ENCODE data around the gene ABCC6. TPM values are rescaled to one million over a fixed set of nuclear protein-coding genes. Genes with fewer than 3 reads are reported as not detected.

Gene ABCC6
- total and polyA plus RNA-seq, 4 donors = 50.6 to 162 (median 95.9) TPM

DNA sequence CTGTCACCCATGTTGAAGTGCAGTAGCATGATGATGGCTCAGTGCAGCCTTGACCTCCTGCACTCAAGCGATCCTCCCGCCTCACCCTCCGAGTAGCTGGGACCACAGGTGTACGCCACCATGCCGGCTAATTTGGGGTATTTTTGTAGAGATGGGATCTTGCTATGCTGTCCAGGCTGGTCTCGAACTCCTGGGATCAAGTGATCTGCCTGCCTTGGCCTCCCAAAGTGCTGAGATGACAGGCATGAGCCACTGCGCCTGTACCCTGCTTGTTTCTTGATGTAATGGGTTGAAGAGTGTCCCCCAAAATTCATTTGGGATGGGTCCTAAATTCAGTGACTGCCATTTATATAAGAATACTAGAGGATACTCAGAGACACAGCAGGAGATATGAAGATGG lies 57.2 kb downstream of the ABCC6 start:
- Histone ChIP-seq H3K4me1 (ENCODE audit: control insufficient read depth in 4 of 4, insufficient read depth in 4 of 4, low read length in 3 of 4) (no peaks in the 10 kb centered on the region), H3K9me3 (ENCODE audit: control insufficient read depth in 4 of 4, low read length in 3 of 4) (no peaks in the 10 kb centered on the region), H3K9ac (ENCODE audit: low read depth in 1 of 2, low read length in 2 of 2) (no peak overlapping the region), H3K27ac (ENCODE audit: low read depth in 1 of 2, low read length in 2 of 2) (no peak overlapping the region), H3K4me3 (ENCODE audit: low read depth in 1 of 3, low read length in 3 of 3) (no peak overlapping the region), H3K36me3 (ENCODE audit: control insufficient read depth in 4 of 4, insufficient read depth in 3 of 4, low read depth in 1 of 4, low read length in 3 of 4) (peaks cover 12 to 89% (median 65%) of the 10 kb centered on the region in 4 donors), H3K27me3 (ENCODE audit: control insufficient read depth in 4 of 4, insufficient read depth in 4 of 4, low read length in 3 of 4) (no peaks in the 10 kb centered on the region)
- 90% methylated on average over 7 of the region's 7 CpGs for WGBS
- no peak for DNase-seq (ENCODE audit: low spot score)
- TF ChIP-seq JUND (IDR thresholded peaks at IDR 0.05) = no peak
- TF ChIP-seq, protein P1, sequence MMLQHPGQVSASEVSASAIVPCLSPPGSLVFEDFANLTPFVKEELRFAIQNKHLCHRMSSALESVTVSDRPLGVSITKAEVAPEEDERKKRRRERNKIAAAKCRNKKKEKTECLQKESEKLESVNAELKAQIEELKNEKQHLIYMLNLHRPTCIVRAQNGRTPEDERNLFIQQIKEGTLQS (IDR thresholded peaks at IDR 0.05) = no peak
- TF ChIP-seq, protein P2, sequence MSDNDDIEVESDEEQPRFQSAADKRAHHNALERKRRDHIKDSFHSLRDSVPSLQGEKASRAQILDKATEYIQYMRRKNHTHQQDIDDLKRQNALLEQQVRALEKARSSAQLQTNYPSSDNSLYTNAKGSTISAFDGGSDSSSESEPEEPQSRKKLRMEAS (IDR thresholded peaks at IDR 0.05) = no peak

DNA sequence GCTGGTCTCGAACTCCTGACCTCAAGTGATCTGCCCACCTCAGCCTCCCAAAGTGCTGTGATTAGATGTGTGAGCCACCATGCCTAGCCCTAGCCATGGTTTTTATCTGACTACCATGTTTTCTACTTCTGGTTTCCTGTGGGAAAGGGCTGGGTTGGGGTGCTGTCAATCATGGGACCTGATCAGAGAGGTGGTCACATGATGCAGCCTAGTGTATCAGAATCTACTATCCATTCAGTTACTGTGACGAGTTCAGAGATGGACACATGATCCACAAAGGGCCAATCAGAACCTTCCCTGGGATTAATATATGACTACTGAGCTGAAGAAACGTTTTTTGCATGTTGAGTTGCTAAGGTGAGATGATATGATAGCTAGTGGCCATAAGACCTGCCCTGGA lies 59.1 kb downstream of the ABCC6 start:
- TF ChIP-seq EGR1 (IDR thresholded peaks at IDR 0.05; ENCODE audit: low read depth in 2 of 2) = no peak
- TF ChIP-seq JUND (IDR thresholded peaks at IDR 0.05) = no peak
- TF ChIP-seq RAD21 (IDR thresholded peaks at IDR 0.05) = no peak
- TF ChIP-seq HNF4G (IDR thresholded peaks at IDR 0.05) = no peak
- TF ChIP-seq, protein P2 (IDR thresholded peaks at IDR 0.05) = no peak
- no peak for TF ChIP-seq NR2F2 (IDR thresholded peaks at IDR 0.05)
- TF ChIP-seq, protein P3, sequence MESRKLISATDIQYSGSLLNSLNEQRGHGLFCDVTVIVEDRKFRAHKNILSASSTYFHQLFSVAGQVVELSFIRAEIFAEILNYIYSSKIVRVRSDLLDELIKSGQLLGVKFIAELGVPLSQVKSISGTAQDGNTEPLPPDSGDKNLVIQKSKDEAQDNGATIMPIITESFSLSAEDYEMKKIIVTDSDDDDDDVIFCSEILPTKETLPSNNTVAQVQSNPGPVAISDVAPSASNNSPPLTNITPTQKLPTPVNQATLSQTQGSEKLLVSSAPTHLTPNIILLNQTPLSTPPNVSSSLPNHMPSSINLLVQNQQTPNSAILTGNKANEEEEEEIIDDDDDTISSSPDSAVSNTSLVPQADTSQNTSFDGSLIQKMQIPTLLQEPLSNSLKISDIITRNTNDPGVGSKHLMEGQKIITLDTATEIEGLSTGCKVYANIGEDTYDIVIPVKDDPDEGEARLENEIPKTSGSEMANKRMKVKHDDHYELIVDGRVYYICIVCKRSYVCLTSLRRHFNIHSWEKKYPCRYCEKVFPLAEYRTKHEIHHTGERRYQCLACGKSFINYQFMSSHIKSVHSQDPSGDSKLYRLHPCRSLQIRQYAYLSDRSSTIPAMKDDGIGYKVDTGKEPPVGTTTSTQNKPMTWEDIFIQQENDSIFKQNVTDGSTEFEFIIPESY (IDR thresholded peaks at IDR 0.05) = no peak
- TF ChIP-seq, protein P4, sequence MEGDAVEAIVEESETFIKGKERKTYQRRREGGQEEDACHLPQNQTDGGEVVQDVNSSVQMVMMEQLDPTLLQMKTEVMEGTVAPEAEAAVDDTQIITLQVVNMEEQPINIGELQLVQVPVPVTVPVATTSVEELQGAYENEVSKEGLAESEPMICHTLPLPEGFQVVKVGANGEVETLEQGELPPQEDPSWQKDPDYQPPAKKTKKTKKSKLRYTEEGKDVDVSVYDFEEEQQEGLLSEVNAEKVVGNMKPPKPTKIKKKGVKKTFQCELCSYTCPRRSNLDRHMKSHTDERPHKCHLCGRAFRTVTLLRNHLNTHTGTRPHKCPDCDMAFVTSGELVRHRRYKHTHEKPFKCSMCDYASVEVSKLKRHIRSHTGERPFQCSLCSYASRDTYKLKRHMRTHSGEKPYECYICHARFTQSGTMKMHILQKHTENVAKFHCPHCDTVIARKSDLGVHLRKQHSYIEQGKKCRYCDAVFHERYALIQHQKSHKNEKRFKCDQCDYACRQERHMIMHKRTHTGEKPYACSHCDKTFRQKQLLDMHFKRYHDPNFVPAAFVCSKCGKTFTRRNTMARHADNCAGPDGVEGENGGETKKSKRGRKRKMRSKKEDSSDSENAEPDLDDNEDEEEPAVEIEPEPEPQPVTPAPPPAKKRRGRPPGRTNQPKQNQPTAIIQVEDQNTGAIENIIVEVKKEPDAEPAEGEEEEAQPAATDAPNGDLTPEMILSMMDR (IDR thresholded peaks at IDR 0.05; ENCODE audit: low read depth, low read length, missing input control) = no peak
- no peak for TF ChIP-seq YY1 (IDR thresholded peaks at IDR 0.05)
- TF ChIP-seq SP1 (IDR thresholded peaks at IDR 0.05) = no peak
- TF ChIP-seq TAF1 (conservative IDR thresholded peaks at IDR 0.05) = no peak
- TF ChIP-seq HNF4A (conservative IDR thresholded peaks at IDR 0.05) = no peak
- no peak for TF ChIP-seq FOXA2 (IDR thresholded peaks at IDR 0.05)
- no peak for TF ChIP-seq FOXA1 (IDR thresholded peaks at IDR 0.05)
- TF ChIP-seq, protein P1 (IDR thresholded peaks at IDR 0.05) = no peak
- no peak for TF ChIP-seq GABPA (IDR thresholded peaks at IDR 0.05 in 1 of 2, conservative IDR thresholded peaks at IDR 0.05 in 1 of 2)
- TF ChIP-seq, protein P5, sequence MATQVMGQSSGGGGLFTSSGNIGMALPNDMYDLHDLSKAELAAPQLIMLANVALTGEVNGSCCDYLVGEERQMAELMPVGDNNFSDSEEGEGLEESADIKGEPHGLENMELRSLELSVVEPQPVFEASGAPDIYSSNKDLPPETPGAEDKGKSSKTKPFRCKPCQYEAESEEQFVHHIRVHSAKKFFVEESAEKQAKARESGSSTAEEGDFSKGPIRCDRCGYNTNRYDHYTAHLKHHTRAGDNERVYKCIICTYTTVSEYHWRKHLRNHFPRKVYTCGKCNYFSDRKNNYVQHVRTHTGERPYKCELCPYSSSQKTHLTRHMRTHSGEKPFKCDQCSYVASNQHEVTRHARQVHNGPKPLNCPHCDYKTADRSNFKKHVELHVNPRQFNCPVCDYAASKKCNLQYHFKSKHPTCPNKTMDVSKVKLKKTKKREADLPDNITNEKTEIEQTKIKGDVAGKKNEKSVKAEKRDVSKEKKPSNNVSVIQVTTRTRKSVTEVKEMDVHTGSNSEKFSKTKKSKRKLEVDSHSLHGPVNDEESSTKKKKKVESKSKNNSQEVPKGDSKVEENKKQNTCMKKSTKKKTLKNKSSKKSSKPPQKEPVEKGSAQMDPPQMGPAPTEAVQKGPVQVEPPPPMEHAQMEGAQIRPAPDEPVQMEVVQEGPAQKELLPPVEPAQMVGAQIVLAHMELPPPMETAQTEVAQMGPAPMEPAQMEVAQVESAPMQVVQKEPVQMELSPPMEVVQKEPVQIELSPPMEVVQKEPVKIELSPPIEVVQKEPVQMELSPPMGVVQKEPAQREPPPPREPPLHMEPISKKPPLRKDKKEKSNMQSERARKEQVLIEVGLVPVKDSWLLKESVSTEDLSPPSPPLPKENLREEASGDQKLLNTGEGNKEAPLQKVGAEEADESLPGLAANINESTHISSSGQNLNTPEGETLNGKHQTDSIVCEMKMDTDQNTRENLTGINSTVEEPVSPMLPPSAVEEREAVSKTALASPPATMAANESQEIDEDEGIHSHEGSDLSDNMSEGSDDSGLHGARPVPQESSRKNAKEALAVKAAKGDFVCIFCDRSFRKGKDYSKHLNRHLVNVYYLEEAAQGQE (IDR thresholded peaks at IDR 0.05) = no peak
- no peak for TF ChIP-seq RXRA (IDR thresholded peaks at IDR 0.05)

More for the DNA sequence above, 59.1 kb downstream of the ABCC6 start:
- Histone ChIP-seq H3K36me3 (ENCODE audit: control insufficient read depth in 4 of 4, insufficient read depth in 3 of 4, low read depth in 1 of 4, low read length in 3 of 4) (peaks cover 9 to 91% (median 62%) of the 10 kb centered on the region in 4 donors), H3K9ac (ENCODE audit: low read depth in 1 of 2, low read length in 2 of 2) (no peak overlapping the region), H3K27me3 (ENCODE audit: control insufficient read depth in 4 of 4, insufficient read depth in 4 of 4, low read length in 3 of 4) (no peaks in the 10 kb centered on the region), H3K4me1 (ENCODE audit: control insufficient read depth in 4 of 4, insufficient read depth in 4 of 4, low read length in 3 of 4) (no peaks in the 10 kb centered on the region), H3K4me3 (ENCODE audit: low read depth in 1 of 3, low read length in 3 of 3) (no peak overlapping the region), H3K27ac (ENCODE audit: low read depth in 1 of 2, low read length in 2 of 2) (no peak overlapping the region), H3K9me3 (ENCODE audit: control insufficient read depth in 4 of 4, low read length in 3 of 4) (no peaks in the 10 kb centered on the region)
- no peak for DNase-seq (ENCODE audit: low spot score)
- 82% methylated on average over 3 of the region's 3 CpGs for WGBS
